Type B pancreatic cell (in vitro differentiated cells): ENCODE data around the gene TTC12. TPM values are rescaled to one million over a fixed set of nuclear protein-coding genes. Genes with fewer than 3 reads are reported as not detected.

Source experiments
- DNase-seq: peaks from one replicate; pipeline ENCODE4 v3.0.0; 2021; ENCODE audit warnings: mixed read lengths; ENCODE audit not compliant: unreplicated experiment; ENCODE audit errors: extremely low spot score
- H3K27ac Mint-ChIP-seq: 2 replicates; pipeline ENCODE4 v1.8.0; 2021; ENCODE audit warnings: mild to moderate bottlenecking, mixed read lengths
- H3K27me3 Mint-ChIP-seq: 2 replicates; pipeline ENCODE4 v1.8.0; 2021; ENCODE audit warnings: mixed read lengths
- H3K36me3 Mint-ChIP-seq: 2 replicates; pipeline ENCODE4 v1.8.0; 2021; ENCODE audit warnings: mixed read lengths
- H3K4me1 Mint-ChIP-seq: one replicate; pipeline ENCODE4 v1.8.0; 2021; ENCODE audit warnings: mixed read lengths; ENCODE audit not compliant: unreplicated experiment
- H3K4me3 Mint-ChIP-seq: 2 replicates; pipeline ENCODE4 v1.8.0; 2021; ENCODE audit warnings: mild to moderate bottlenecking, mixed read lengths
- H3K9me3 Mint-ChIP-seq: 2 replicates; pipeline ENCODE4 v1.8.0; 2021; ENCODE audit warnings: mixed read lengths
- CTCF ChIP-seq: fragments of 200-600 bp; sonication (generic); conservative IDR thresholded peaks from 2 replicates; pipeline ENCODE4 v1.5.0; 2021; ENCODE audit warnings: antibody characterized with exemption, mild to moderate bottlenecking
- total RNA-seq: library from RNA; stranded (reverse); gene quantifications from 2 replicates; pipeline ENCODE4 v1.2.1, GENCODE V29; 2021; ENCODE audit warnings: low replicate concordance

Gene TTC12
- total RNA-seq, 1 donor from 2014 or later = 27.6 TPM

- Mint-ChIP-seq H3K27me3 (no peaks in the 10 kb centered on the region), H3K36me3 (peaks cover 52% of the 10 kb centered on the region), H3K4me1 (peaks cover 23% of the 10 kb centered on the region), H3K27ac (no peak overlapping the region), H3K4me3 (no peak overlapping the region), H3K9me3 (no peaks in the 10 kb centered on the region)
- no peak for DNase-seq
- no peak for TF ChIP-seq CTCF
Observed at GRCh38 chr11:113332023-113332422, 17.6 kb downstream of the TTC12 start.

- Mint-ChIP-seq H3K9me3 (no peaks in the 10 kb centered on the region), H3K36me3 (peaks cover 50% of the 10 kb centered on the region), H3K4me3 (no peak overlapping the region), H3K27me3 (no peaks in the 10 kb centered on the region), H3K27ac (no peak overlapping the region), H3K4me1 (peaks cover 17% of the 10 kb centered on the region)
- no peak for DNase-seq
- no peak for TF ChIP-seq CTCF
Observed at GRCh38 chr11:113332638-113333329, 18.4 kb downstream of the TTC12 start.

DNA sequence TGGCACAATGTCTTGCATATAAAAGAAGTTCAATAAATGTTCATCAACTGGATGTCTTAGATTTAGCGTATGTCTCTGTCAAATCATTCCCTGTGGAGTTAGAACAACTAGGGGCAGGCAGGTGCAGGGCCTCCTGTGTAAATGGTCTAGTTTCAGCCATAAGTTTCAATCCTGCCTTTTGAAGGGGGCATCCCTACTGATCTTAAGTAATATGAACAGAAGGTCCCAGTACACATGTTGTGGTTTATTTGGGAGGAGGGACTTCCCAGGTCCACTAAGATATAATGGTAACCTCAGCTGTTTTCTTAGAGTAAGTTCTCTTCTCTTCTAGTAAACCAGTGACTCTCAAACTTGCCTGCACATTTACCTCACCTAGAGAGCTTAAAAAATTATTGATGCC lies 19.8 kb downstream of the TTC12 start:
- DNase-seq = no peak
- H3K4me3 Mint-ChIP-seq = no peak overlapping the region
- H3K4me1 Mint-ChIP-seq = peaks cover 17% of the 10 kb centered on the region
- H3K9me3 Mint-ChIP-seq = no peaks in the 10 kb centered on the region
- TF ChIP-seq CTCF = no peak
- H3K27me3 Mint-ChIP-seq = no peaks in the 10 kb centered on the region
- H3K27ac Mint-ChIP-seq = no peak overlapping the region
- H3K36me3 Mint-ChIP-seq = peaks cover 41% of the 10 kb centered on the region

DNA sequence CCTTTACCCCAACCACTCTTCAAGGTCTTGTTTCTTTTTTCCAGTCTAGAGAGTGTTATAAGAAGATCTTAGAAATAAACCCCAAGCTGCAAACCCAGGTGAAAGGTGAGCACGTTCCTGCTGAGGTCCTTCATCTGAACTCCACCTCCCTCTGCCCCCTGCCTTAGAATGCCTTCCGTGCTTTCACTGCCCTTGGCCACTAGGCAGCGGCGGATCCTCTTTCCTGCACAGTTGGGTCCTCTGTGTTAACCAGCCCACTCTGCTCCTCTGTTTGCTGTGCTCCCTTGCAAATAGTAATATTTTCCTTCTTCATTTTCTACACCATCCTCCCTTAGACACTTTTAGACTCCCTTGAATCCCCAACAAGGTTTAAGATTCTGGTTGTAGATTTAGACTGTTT lies 24.3 kb downstream of the TTC12 start:
- peaks cover 5% of the 10 kb centered on the region for H3K4me1 Mint-ChIP-seq
- H3K36me3 Mint-ChIP-seq = peaks cover 46% of the 10 kb centered on the region
- DNase-seq = no peak
- no peaks in the 10 kb centered on the region for H3K27me3 Mint-ChIP-seq
- no peak overlapping the region for H3K4me3 Mint-ChIP-seq
- H3K27ac Mint-ChIP-seq = no peak overlapping the region
- H3K9me3 Mint-ChIP-seq = no peaks in the 10 kb centered on the region
- no peak for TF ChIP-seq CTCF

DNA sequence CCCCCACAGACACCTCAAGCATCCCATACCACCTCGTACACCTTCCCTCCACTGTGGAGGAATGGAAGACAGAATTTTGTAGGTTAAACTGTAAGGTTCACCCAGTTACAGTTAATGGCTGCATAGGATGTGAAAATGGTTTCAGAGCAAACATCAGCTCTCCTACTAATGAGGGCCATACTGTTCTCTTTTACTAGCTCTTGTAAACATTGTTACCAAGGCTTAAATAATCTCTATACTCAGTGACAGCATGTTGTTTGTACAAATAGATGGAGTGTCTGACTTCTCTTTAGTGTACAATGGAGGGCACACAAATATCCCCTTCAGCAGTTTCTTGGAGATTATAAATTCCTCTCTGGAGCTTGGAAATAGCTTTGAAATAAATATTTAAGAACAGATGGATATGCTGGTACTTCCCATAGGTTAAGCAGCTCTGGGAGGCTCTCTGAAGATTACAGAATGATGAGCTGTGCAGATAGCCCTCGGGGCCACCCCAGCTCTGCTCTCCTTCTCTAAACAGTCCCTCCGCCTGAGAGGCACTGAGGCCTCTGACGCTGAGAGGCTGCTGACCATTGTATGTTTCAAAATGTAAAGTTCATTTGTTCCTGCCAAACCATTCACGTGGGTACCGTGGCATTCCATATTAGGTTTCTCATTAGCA lies 25.7 kb downstream of the TTC12 start:
- H3K27me3 Mint-ChIP-seq = no peaks in the 10 kb centered on the region
- H3K4me1 Mint-ChIP-seq = peaks cover 5% of the 10 kb centered on the region
- H3K9me3 Mint-ChIP-seq = no peaks in the 10 kb centered on the region
- H3K27ac Mint-ChIP-seq = no peak overlapping the region
- H3K4me3 Mint-ChIP-seq = no peak overlapping the region
- no peak for DNase-seq
- H3K36me3 Mint-ChIP-seq = peaks cover 54% of the 10 kb centered on the region
- TF ChIP-seq CTCF = no peak
